Measurements from ENCODE around the gene SCAF8.

Gene SCAF8

GRCh38 chr6:154841109-154841508, 107.9 kb downstream of the SCAF8 start:
- H2AK5ac ChIP-seq (ENCODE audit: low read length): no peak overlapping the region
- no peak overlapping the region for H2AFZ ChIP-seq (ENCODE audit: insufficient read depth, low read length, poor library complexity)
- H3K79me1 ChIP-seq (ENCODE audit: low read length): no peaks in the 10 kb centered on the region
- no peak overlapping the region for H3K9ac ChIP-seq (ENCODE audit: low read length)
- no peak for DNase-seq
- no peak overlapping the region for H3K27ac ChIP-seq (ENCODE audit: low read depth, low read length)
- no peak overlapping the region for H4K91ac ChIP-seq (ENCODE audit: low read depth, low read length)
- no CpG with 5 or more reads among the region's 4 CpGs for WGBS (ENCODE audit: extremely low coverage, insufficient coverage, insufficient read length)
- H3K4me2 ChIP-seq (ENCODE audit: low read length): no peak overlapping the region
- no peak overlapping the region for H2BK5ac ChIP-seq (ENCODE audit: low read depth, low read length, poor library complexity)
- no peaks in the 10 kb centered on the region for H3K9me3 ChIP-seq (ENCODE audit: insufficient read depth, low read depth, low read length)
- H3K4ac ChIP-seq (ENCODE audit: low read depth, low read length): no peak overlapping the region
- no peak overlapping the region for H3K23ac ChIP-seq (ENCODE audit: low read length)
- no peak overlapping the region for H2BK12ac ChIP-seq (ENCODE audit: low read length)
- H3K18ac ChIP-seq (ENCODE audit: low read length): no peak overlapping the region
- no peak overlapping the region for H3K14ac ChIP-seq (ENCODE audit: low read length)
- no peak overlapping the region for H2BK120ac ChIP-seq (ENCODE audit: insufficient read depth, low read length, poor library complexity)
- H3K4me1 ChIP-seq (ENCODE audit: control insufficient read depth in 1 of 2, insufficient read depth in 2 of 2, low read length in 2 of 2): no peaks in the 10 kb centered on the region
- no peaks in the 10 kb centered on the region for H3K79me2 ChIP-seq (ENCODE audit: control insufficient read depth, insufficient read depth, low read length, poor library complexity)
- H3K27me3 ChIP-seq (ENCODE audit: insufficient read depth, low read length): no peaks in the 10 kb centered on the region
- H4K8ac ChIP-seq (ENCODE audit: low read depth, low read length): no peak overlapping the region
- H3K36me3 ChIP-seq (ENCODE audit: control insufficient read depth in 1 of 2, insufficient read depth in 2 of 2, low read length in 2 of 2): peaks cover 2 to 4% of the 10 kb centered on the region in 2 experiments
- H3K4me3 ChIP-seq (ENCODE audit: low read depth, low read length): no peak overlapping the region
- H4K12ac ChIP-seq (ENCODE audit: low read depth, low read length): no peak overlapping the region

GRCh38 chr6:154842833-154843232, 109.6 kb downstream of the SCAF8 start:
- H3K9ac ChIP-seq (ENCODE audit: low read length): no peak overlapping the region
- no peaks in the 10 kb centered on the region for H3K4me1 ChIP-seq (ENCODE audit: control insufficient read depth in 1 of 2, insufficient read depth in 2 of 2, low read length in 2 of 2)
- DNase-seq: no peak
- no peak overlapping the region for H2AK5ac ChIP-seq (ENCODE audit: low read length)
- no peak overlapping the region for H3K27ac ChIP-seq (ENCODE audit: low read depth, low read length)
- H2BK12ac ChIP-seq (ENCODE audit: low read length): no peak overlapping the region
- H4K12ac ChIP-seq (ENCODE audit: low read depth, low read length): no peak overlapping the region
- H3K27me3 ChIP-seq (ENCODE audit: insufficient read depth, low read length): no peaks in the 10 kb centered on the region
- no peaks in the 10 kb centered on the region for H3K79me2 ChIP-seq (ENCODE audit: control insufficient read depth, insufficient read depth, low read length, poor library complexity)
- H3K9me3 ChIP-seq (ENCODE audit: insufficient read depth, low read depth, low read length): no peaks in the 10 kb centered on the region
- no peak overlapping the region for H2BK120ac ChIP-seq (ENCODE audit: insufficient read depth, low read length, poor library complexity)
- H2AFZ ChIP-seq (ENCODE audit: insufficient read depth, low read length, poor library complexity): no peak overlapping the region
- H3K4me2 ChIP-seq (ENCODE audit: low read length): no peak overlapping the region
- no peak overlapping the region for H3K14ac ChIP-seq (ENCODE audit: low read length)
- no peak overlapping the region for H3K4me3 ChIP-seq (ENCODE audit: low read depth, low read length)
- WGBS (ENCODE audit: extremely low coverage, insufficient coverage, insufficient read length): no CpG with 5 or more reads among the region's 2 CpGs
- no peaks in the 10 kb centered on the region for H3K79me1 ChIP-seq (ENCODE audit: low read length)
- no peak overlapping the region for H3K4ac ChIP-seq (ENCODE audit: low read depth, low read length)
- H3K23ac ChIP-seq (ENCODE audit: low read length): no peak overlapping the region
- H3K18ac ChIP-seq (ENCODE audit: low read length): no peak overlapping the region
- H3K36me3 ChIP-seq (ENCODE audit: control insufficient read depth in 1 of 2, insufficient read depth in 2 of 2, low read length in 2 of 2): peaks cover 0 to 4% of the 10 kb centered on the region in 2 experiments
- H4K8ac ChIP-seq (ENCODE audit: low read depth, low read length): no peak overlapping the region
- no peak overlapping the region for H4K91ac ChIP-seq (ENCODE audit: low read depth, low read length)
- no peak overlapping the region for H2BK5ac ChIP-seq (ENCODE audit: low read depth, low read length, poor library complexity)

DNA sequence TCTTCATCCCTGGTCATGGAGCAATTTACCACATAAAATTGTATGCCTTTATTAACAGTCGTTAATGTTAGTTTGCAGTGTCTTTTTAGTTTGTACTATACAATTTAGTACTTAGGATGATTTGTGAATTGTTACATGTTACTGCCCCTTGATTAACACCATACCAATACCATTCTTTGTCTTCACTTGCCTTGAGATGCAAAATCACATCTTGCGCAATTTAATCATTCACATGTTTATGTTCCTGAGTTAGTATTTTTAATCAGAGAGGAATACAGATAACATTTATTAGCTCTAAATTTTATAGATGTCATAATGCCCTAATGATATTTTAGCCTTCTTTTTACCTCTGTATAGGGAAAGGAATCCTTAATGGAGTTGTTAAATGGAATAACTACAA, 114.1 kb downstream of the SCAF8 start:
- Histone ChIP-seq H3K79me2 (ENCODE audit: control insufficient read depth, insufficient read depth, low read length, poor library complexity) (no peaks in the 10 kb centered on the region), H4K91ac (ENCODE audit: low read depth, low read length) (no peak overlapping the region), H3K4me3 (ENCODE audit: low read depth, low read length) (no peak overlapping the region), H2BK120ac (ENCODE audit: insufficient read depth, low read length, poor library complexity) (no peak overlapping the region), H4K12ac (ENCODE audit: low read depth, low read length) (no peak overlapping the region), H3K18ac (ENCODE audit: low read length) (no peak overlapping the region), H3K36me3 (ENCODE audit: control insufficient read depth in 1 of 2, insufficient read depth in 2 of 2, low read length in 2 of 2) (peaks cover 0 to 4% of the 10 kb centered on the region in 2 experiments), H2AK5ac (ENCODE audit: low read length) (no peak overlapping the region), H3K4ac (ENCODE audit: low read depth, low read length) (no peak overlapping the region), H2AFZ (ENCODE audit: insufficient read depth, low read length, poor library complexity) (no peak overlapping the region), H3K4me1 (ENCODE audit: control insufficient read depth in 1 of 2, insufficient read depth in 2 of 2, low read length in 2 of 2) (no peaks in the 10 kb centered on the region), H2BK12ac (ENCODE audit: low read length) (no peak overlapping the region), H3K27me3 (ENCODE audit: insufficient read depth, low read length) (no peaks in the 10 kb centered on the region), H4K8ac (ENCODE audit: low read depth, low read length) (no peak overlapping the region), H3K27ac (ENCODE audit: low read depth, low read length) (no peak overlapping the region), H3K23ac (ENCODE audit: low read length) (no peak overlapping the region), H3K9ac (ENCODE audit: low read length) (no peak overlapping the region), H3K79me1 (ENCODE audit: low read length) (no peaks in the 10 kb centered on the region), H3K4me2 (ENCODE audit: low read length) (no peak overlapping the region), H2BK5ac (ENCODE audit: low read depth, low read length, poor library complexity) (no peak overlapping the region), H3K9me3 (ENCODE audit: insufficient read depth, low read depth, low read length) (no peaks in the 10 kb centered on the region), H3K14ac (ENCODE audit: low read length) (no peak overlapping the region)
- no CpG with 5 or more reads among the region's 2 CpGs for WGBS (ENCODE audit: extremely low coverage, insufficient coverage, insufficient read length)
- DNase-seq: no peak

GRCh38 chr6:154848580-154848979, 115.4 kb downstream of the SCAF8 start:
- H3K9ac ChIP-seq (ENCODE audit: low read length): no peak overlapping the region
- no peaks in the 10 kb centered on the region for H3K4me1 ChIP-seq (ENCODE audit: control insufficient read depth in 1 of 2, insufficient read depth in 2 of 2, low read length in 2 of 2)
- DNase-seq: no peak
- H4K8ac ChIP-seq (ENCODE audit: low read depth, low read length): no peak overlapping the region
- H3K4me3 ChIP-seq (ENCODE audit: low read depth, low read length): no peak overlapping the region
- no peaks in the 10 kb centered on the region for H3K79me1 ChIP-seq (ENCODE audit: low read length)
- H3K23ac ChIP-seq (ENCODE audit: low read length): no peak overlapping the region
- H3K14ac ChIP-seq (ENCODE audit: low read length): no peak overlapping the region
- no peak overlapping the region for H2BK5ac ChIP-seq (ENCODE audit: low read depth, low read length, poor library complexity)
- H3K36me3 ChIP-seq (ENCODE audit: control insufficient read depth in 1 of 2, insufficient read depth in 2 of 2, low read length in 2 of 2): peaks cover 0 to 4% of the 10 kb centered on the region in 2 experiments
- no peaks in the 10 kb centered on the region for H3K27me3 ChIP-seq (ENCODE audit: insufficient read depth, low read length)
- H3K27ac ChIP-seq (ENCODE audit: low read depth, low read length): no peak overlapping the region
- no peak overlapping the region for H2AFZ ChIP-seq (ENCODE audit: insufficient read depth, low read length, poor library complexity)
- no peak overlapping the region for H3K4me2 ChIP-seq (ENCODE audit: low read length)
- H2BK12ac ChIP-seq (ENCODE audit: low read length): no peak overlapping the region
- no peaks in the 10 kb centered on the region for H3K79me2 ChIP-seq (ENCODE audit: control insufficient read depth, insufficient read depth, low read length, poor library complexity)
- H4K12ac ChIP-seq (ENCODE audit: low read depth, low read length): no peak overlapping the region
- H2AK5ac ChIP-seq (ENCODE audit: low read length): no peak overlapping the region
- H3K9me3 ChIP-seq (ENCODE audit: insufficient read depth, low read depth, low read length): no peaks in the 10 kb centered on the region
- H3K18ac ChIP-seq (ENCODE audit: low read length): no peak overlapping the region
- H2BK120ac ChIP-seq (ENCODE audit: insufficient read depth, low read length, poor library complexity): no peak overlapping the region
- no peak overlapping the region for H3K4ac ChIP-seq (ENCODE audit: low read depth, low read length)
- no peak overlapping the region for H4K91ac ChIP-seq (ENCODE audit: low read depth, low read length)
